ENCODE results near the gene GALNT10.

- no peak for TF ChIP-seq POLR2AphosphoS5 (IDR thresholded peaks at IDR 0.05; ENCODE audit: borderline replicate concordance, low read depth, low read length)
- no peak for TF ChIP-seq EZH2 (IDR thresholded peaks at IDR 0.05)
- no peak for TF ChIP-seq FOXP2 (optimal IDR thresholded peaks at IDR 0.05; ENCODE audit: control extremely low read depth, extremely low read length, insufficient read depth)
Observed at GRCh38 chr5:154254896-154255295, 64.4 kb downstream of the GALNT10 start.

Measured in SK-N-MC (cell line).